HepG2 (cell line): Measurements from ENCODE around the gene DNLZ. TPM values are rescaled to one million over a fixed set of nuclear protein-coding genes. Genes with fewer than 3 reads are reported as not detected.

ENCODE experiments used
- ATAC-seq: fragments of 200-7000 bp; cut with Tn5 transposase; 3 replicates; pipeline ENCODE4 v1.9.1; 2020; ENCODE audit warnings: mild to moderate bottlenecking, moderate library complexity
- BruUV-seq: library from RNA; stranded (reverse); fragments of 400-500 nt; replicated peaks from 2 replicates; lab custom pipeline; 2021; lab: Mats Ljungman, UMichigan
- CTCF ChIA-PET: fragments of 300-600 bp; formaldehyde crosslinking; extraction: SDS; loops from one replicate; lab custom pipeline; 2021; ENCODE audit warnings: low total read pairs, inconsistent platforms, low intra/inter-chr PET ratio; lab: Yijun Ruan, JAX
- POLR2A ChIA-PET: fragments of 350-600 bp; sonication (Branson Sonifier 250); formaldehyde crosslinking; loops from one replicate; lab custom pipeline; 2020; ENCODE audit warnings: antibody characterized with exemption, inconsistent platforms; lab: Yijun Ruan, JAX
- DNase-seq: peaks from one replicate; pipeline ENCODE4 v3.0.0-alpha.2; 2015; ENCODE audit warnings: low spot score
- FAIRE-seq: peaks from 3 replicates; lab custom pipeline; 2011; peaks lifted over from hg19 to GRCh38; lab: Jason Lieb, UNC
- H2AFZ ChIP-seq: one replicate; pipeline ENCODE4 v1.6.1; 2011; ENCODE audit warnings: low read length, inconsistent platforms
- H3K27ac ChIP-seq: fragments of 300-600 bp; 3 replicates; pipeline ENCODE4 v1.8.0; 2011; ENCODE audit warnings: mixed run types, mild to moderate bottlenecking, mixed read lengths, low read length, inconsistent platforms; ENCODE audit not compliant: insufficient read depth; ENCODE audit errors: extremely low read length
- H3K27me3 ChIP-seq, 2 experiments: fragments of 200-600 bp in 1 of 2; 2 replicates in 1 of 2; 3 replicates in 1 of 2; pipeline versions ENCODE4 v1.6.0 to v1.8.0; 2011; ENCODE audit warnings: low read length in 2 of 2, mild to moderate bottlenecking in 2 of 2, moderate library complexity in 2 of 2, inconsistent platforms in 1 of 2; ENCODE audit not compliant: insufficient read depth in 2 of 2, control insufficient read depth in 1 of 2
- H3K36me3 ChIP-seq, 2 experiments: fragments of 200-600 bp in 1 of 2; replicated peaks in 1 of 2; 2 replicates in 1 of 2; 3 replicates in 1 of 2; pipeline versions ENCODE4 v1.5.1 to v1.8.0; 2011; ENCODE audit warnings: low read length in 2 of 2, inconsistent platforms in 1 of 2; ENCODE audit not compliant: insufficient read depth in 2 of 2, control insufficient read depth in 1 of 2
- H3K4me1 ChIP-seq: 2 replicates; pipeline ENCODE4 v1.5.1; 2012; ENCODE audit warnings: low read length, inconsistent platforms; ENCODE audit not compliant: insufficient read depth
- H3K4me2 ChIP-seq: 2 replicates; pipeline ENCODE4 v1.6.0; 2011; ENCODE audit warnings: low read depth, low read length, inconsistent platforms
- H3K4me3 ChIP-seq, 3 experiments: fragments of 200-600 bp in 1 of 3; sonication (generic), shearing (Covaris generic) in 1 of 3; replicated peaks in 1 of 3; 2 replicates each; pipeline ENCODE4 v1.5.1; 2011 to 2016; ENCODE audit warnings: low read length in 3 of 3, inconsistent platforms in 2 of 3, low read depth in 2 of 3, mild to moderate bottlenecking in 2 of 3, control low read depth in 1 of 3, mixed read lengths in 1 of 3; ENCODE audit not compliant: insufficient read depth in 1 of 3
- H3K79me2 ChIP-seq: one replicate; pipeline ENCODE4 v1.6.1; 2011; ENCODE audit warnings: low read length, inconsistent platforms; ENCODE audit not compliant: insufficient read depth
- H3K9ac ChIP-seq: 2 replicates; pipeline ENCODE4 v1.6.0; 2011; ENCODE audit warnings: mild to moderate bottlenecking, low read depth, low read length, inconsistent platforms; ENCODE audit not compliant: insufficient read depth
- H3K9me3 ChIP-seq: 2 replicates; pipeline ENCODE4 v1.5.1; 2012; ENCODE audit warnings: mild to moderate bottlenecking, low read length
- H4K20me1 ChIP-seq: 2 replicates; pipeline ENCODE4 v1.6.0; 2011; ENCODE audit warnings: inconsistent platforms, mild to moderate bottlenecking, low read length, moderate library complexity; ENCODE audit not compliant: insufficient read depth
- CAMTA2 ChIP-seq: sonication (generic); formaldehyde crosslinking; IDR thresholded peaks from 2 replicates; pipeline ENCODE4 v1.4.0; 2020; ENCODE audit warnings: mild to moderate bottlenecking, missing genetic modification reagents, borderline replicate concordance
- CHD2 ChIP-seq: IDR thresholded peaks from 2 replicates; pipeline ENCODE4 v1.6.1; 2011; ENCODE audit warnings: low read depth, low read length, improper control_type of control experiment
- EED ChIP-seq: sonication (generic); formaldehyde crosslinking; IDR thresholded peaks from 2 replicates; pipeline ENCODE4 v1.5.0; 2020; ENCODE audit warnings: mild to moderate bottlenecking, missing genetic modification reagents
- GTF2F1 ChIP-seq: fragments of 150-350 bp; IDR thresholded peaks from 2 replicates; pipeline ENCODE4 v1.6.1; 2014; ENCODE audit warnings: low read length
- JUN ChIP-seq: sonication (generic); formaldehyde crosslinking; IDR thresholded peaks from 2 replicates; pipeline ENCODE4 v1.4.0; 2020; ENCODE audit warnings: mild to moderate bottlenecking, missing genetic modification reagents
- MEIS1 ChIP-seq: sonication (generic); formaldehyde crosslinking; IDR thresholded peaks from 2 replicates; pipeline ENCODE4 v1.9.0; 2021; ENCODE audit warnings: mild to moderate bottlenecking, missing genetic modification reagents, moderate library complexity, borderline replicate concordance
- REST ChIP-seq, 2 experiments: IDR thresholded peaks; 2 replicates each; pipeline ENCODE4 v1.6.1; 2011 to 2012; ENCODE audit warnings: low read length in 2 of 2, borderline replicate concordance in 1 of 2, low read depth in 1 of 2, mild to moderate bottlenecking in 1 of 2, moderate library complexity in 1 of 2
- TSC22D2 ChIP-seq: sonication (generic); formaldehyde crosslinking; IDR thresholded peaks from 2 replicates; pipeline ENCODE4 v1.5.1; 2020; ENCODE audit warnings: missing genetic modification reagents, mild to moderate bottlenecking, borderline replicate concordance
- U2AF2 ChIP-seq: fragments of 200-400 bp; formaldehyde crosslinking; IDR thresholded peaks from 2 replicates; pipeline ENCODE4 v1.6.1; 2017; ENCODE audit warnings: low read depth, mild to moderate bottlenecking, low read length
- ZFP36 ChIP-seq: fragments of 150-350 bp; IDR thresholded peaks from 2 replicates; pipeline ENCODE4 v1.6.1; 2018; ENCODE audit warnings: borderline replicate concordance, low read length, low read depth; ENCODE audit not compliant: partially characterized antibody
- ZMYM3 ChIP-seq: sonication (generic); formaldehyde crosslinking; IDR thresholded peaks from 2 replicates; pipeline ENCODE4 v1.5.1; 2020; ENCODE audit warnings: mild to moderate bottlenecking, missing genetic modification reagents
- ZNF572 ChIP-seq: sonication (generic); formaldehyde crosslinking; IDR thresholded peaks from 2 replicates; pipeline ENCODE4 v1.5.1; 2020; ENCODE audit warnings: mild to moderate bottlenecking, missing genetic modification reagents
- ZNF614 ChIP-seq: IDR thresholded peaks from 2 replicates; pipeline ENCODE4 v1.6.1; 2018; ENCODE audit warnings: missing biosample characterization, missing genetic modification reagents, inconsistent platforms, borderline replicate concordance
- ZNF674 ChIP-seq: sonication (generic); formaldehyde crosslinking; IDR thresholded peaks from 2 replicates; pipeline ENCODE4 v1.5.0; 2020; ENCODE audit warnings: low read depth, mild to moderate bottlenecking, missing genetic modification reagents
- ZNF704 ChIP-seq: sonication (generic); formaldehyde crosslinking; IDR thresholded peaks from 2 replicates; pipeline ENCODE4 v1.8.1; 2023; ENCODE audit warnings: mild to moderate bottlenecking, inconsistent platforms, moderate library complexity, missing genetic modification reagents, borderline replicate concordance
- ZNF776 ChIP-seq: sonication (generic); formaldehyde crosslinking; IDR thresholded peaks from 2 replicates; pipeline ENCODE4 v1.4.0; 2020; ENCODE audit warnings: mild to moderate bottlenecking, missing genetic modification reagents
- ZNF781 ChIP-seq: sonication (generic); formaldehyde crosslinking; IDR thresholded peaks from 2 replicates; pipeline ENCODE4 v1.5.1; 2020; ENCODE audit warnings: borderline replicate concordance, mild to moderate bottlenecking, missing genetic modification reagents; ENCODE audit errors: not compliant biosample characterization
- WGBS: methylation state at CpG from one replicate; pipeline ENCODE4 v1.1.6; 2017; ENCODE audit warnings: low lambda C conversion rate; 5-methylcytosine and 5-hydroxymethylcytosine counted together
- in situ Hi-C: cut with HindIII; loops from 2 replicates; pipeline ENCODE4 v1.10.0; 2017; ENCODE audit warnings: low pct_unique_long_range_greater_than_20kb; ENCODE audit not compliant: extremely low pct_ligation_motif_present
- intact Hi-C: fragments of 100-400 bp; cut with micrococcal nuclease; formaldehyde crosslinking; loops from one replicate; pipeline ENCODE4 v1.10.0; 2022; ENCODE audit not compliant: unreplicated experiment
- polyA plus RNA-seq, 8 experiments: library from polyadenylated mRNA; depleted of rRNA in 3 of 8; stranded (reverse) in 7 of 8; unstranded in 1 of 8; fragments of >200 nt; fragmentation: Illumina TruSeq in 4 of 8; extraction: Trizol in 4 of 8; gene quantifications; 2 replicates each; pipeline versions ENCODE4 v1.2.1 to v1.2.3, GENCODE V29; 2011 to 2016; ENCODE audit warnings: low read depth in 4 of 8, missing spikeins in 1 of 8, mixed read lengths in 1 of 8; ENCODE audit not compliant: insufficient read depth in 1 of 8
- total RNA-seq, 5 experiments: library from RNA; depleted of rRNA; stranded (reverse); fragments of >200 nt; fragmentation: Illumina TruSeq; extraction: Trizol; gene quantifications; 2 replicates each; pipeline ENCODE4 v1.2.3, GENCODE V29; 2016; ENCODE audit warnings: low read depth in 1 of 5

Gene DNLZ
- total and polyA plus RNA-seq, 2 of the 13 experiments (the other 11 are each of a cell fraction or from before 2014, with no cell fraction given): 3.4 to 8.0 TPM

DNA sequence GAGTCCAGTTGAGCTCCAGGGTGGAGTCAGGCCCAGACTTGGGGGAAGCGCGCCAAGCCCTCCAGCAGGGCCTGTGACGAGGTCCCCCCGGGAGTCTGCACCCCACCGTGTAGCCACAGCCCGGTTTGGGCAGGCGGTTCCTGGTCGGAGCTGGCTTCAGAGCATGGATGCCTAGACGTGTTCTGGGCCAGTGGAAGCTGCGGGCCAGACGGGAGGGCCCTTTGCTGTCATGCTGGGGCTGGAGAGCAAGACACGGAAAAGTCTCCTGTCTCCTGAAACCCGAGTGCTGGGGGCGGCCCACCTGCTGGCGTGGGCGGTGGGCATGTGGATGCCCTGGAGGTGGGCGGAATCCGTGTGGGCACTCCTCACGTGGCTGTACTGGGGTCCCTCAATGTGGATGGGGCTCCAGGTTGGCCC, 34.3 kb downstream of the DNLZ start:
- no peak for DNase-seq
- H3K27ac ChIP-seq: no peak overlapping the region
- no peak overlapping the region for H2AFZ ChIP-seq
- WGBS: no CpG with 5 or more reads among the region's 19 CpGs
- no peaks in the 10 kb centered on the region for H4K20me1 ChIP-seq
- H3K36me3 ChIP-seq: no peaks in the 10 kb centered on the region
- in situ Hi-C loops: loop anchor here (25.0 kb wide), 1 partner anchor 308 kb away; no protein-coding TSS in a partner anchor
- BruUV-seq: no TSS peak
- peaks cover 45% of the 10 kb centered on the region for H3K4me1 ChIP-seq
- TF ChIP-seq TSC22D2 (CRISPR knock-in tag) (no peak), GTF2F1 (no peak), ZNF781 (CRISPR knock-in tag) (no peak), CAMTA2 (no peak), ZNF674 (no peak), ZNF572 (CRISPR knock-in tag) (no peak), ZFP36 (no peak), ZNF704 (CRISPR knock-in tag) (no peak), ZMYM3 (CRISPR knock-in tag) (no peak), REST (IDR thresholded peaks at IDR 0.05; ENCODE audit: borderline replicate concordance in 1 of 2, low read depth in 1 of 2, low read length in 2 of 2) (no peak), JUN (CRISPR knock-in tag) (no peak), MEIS1 (CRISPR knock-in tag) (no peak), EED (CRISPR knock-in tag) (no peak), ZNF614 (CRISPR knock-in tag) (no peak), U2AF2 (no peak), CHD2 (no peak), ZNF776 (CRISPR knock-in tag) (no peak)
- TF ChIP-seq, all 625 proteins: peak for 0
- Histone ChIP-seq H3K79me2 (no peaks in the 10 kb centered on the region), H3K9me3 (no peaks in the 10 kb centered on the region), H3K9ac (no peak overlapping the region), H3K4me2 (no peak overlapping the region), H3K27me3 (peaks cover 20 to 71% of the 10 kb centered on the region in 2 experiments; a peak in 4 of 5 replicates), H3K4me3 (no peak overlapping the region)
- ATAC-seq: no peak
- FAIRE-seq: no peak
- POLR2A ChIA-PET: no interaction called here
- intact Hi-C loops: no loop called here
- CTCF ChIA-PET: no interaction called here
